Measurements from ENCODE around the gene LONP1.

Gene LONP1

DNA sequence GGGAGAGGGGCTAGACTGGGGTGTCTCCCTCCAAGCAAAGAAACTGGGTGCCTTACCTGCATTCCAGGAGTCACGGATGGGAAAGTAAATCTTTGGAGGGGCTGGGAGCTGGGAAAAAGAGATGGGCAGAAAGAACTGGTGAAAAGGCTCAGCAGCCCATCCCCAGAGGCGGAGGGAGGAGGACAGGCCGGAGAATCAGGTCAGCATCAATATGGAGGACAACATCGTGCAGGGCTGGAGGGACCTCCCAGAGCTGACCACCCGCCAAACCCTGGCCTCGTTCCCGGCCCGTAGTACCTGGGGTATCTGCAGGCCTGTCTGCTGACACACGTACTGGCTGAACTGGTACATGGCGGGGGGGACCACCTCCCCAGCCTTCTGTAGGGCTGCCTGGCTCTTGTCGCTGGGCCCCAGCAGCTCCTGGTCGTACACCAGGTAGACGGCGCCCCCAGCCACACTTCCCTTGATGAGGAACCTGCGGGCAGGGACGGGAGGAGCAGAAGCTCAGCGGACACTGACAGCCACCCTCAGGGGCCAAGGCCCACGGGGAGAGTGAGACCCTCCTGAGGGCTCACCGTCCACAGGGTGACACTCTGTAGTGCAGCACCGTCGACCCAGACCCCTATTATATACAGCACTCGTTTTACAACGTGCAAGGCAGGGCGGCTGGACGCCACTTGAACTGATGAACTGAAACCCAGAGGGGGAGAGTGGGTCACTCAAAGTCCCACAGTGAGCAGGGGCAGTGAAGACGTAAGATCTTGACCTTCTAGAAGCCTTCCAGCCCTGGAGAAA is 40.5 kb downstream of the LONP1 start:
- no peak for DNase-seq (ENCODE audit: low read depth)

DNA sequence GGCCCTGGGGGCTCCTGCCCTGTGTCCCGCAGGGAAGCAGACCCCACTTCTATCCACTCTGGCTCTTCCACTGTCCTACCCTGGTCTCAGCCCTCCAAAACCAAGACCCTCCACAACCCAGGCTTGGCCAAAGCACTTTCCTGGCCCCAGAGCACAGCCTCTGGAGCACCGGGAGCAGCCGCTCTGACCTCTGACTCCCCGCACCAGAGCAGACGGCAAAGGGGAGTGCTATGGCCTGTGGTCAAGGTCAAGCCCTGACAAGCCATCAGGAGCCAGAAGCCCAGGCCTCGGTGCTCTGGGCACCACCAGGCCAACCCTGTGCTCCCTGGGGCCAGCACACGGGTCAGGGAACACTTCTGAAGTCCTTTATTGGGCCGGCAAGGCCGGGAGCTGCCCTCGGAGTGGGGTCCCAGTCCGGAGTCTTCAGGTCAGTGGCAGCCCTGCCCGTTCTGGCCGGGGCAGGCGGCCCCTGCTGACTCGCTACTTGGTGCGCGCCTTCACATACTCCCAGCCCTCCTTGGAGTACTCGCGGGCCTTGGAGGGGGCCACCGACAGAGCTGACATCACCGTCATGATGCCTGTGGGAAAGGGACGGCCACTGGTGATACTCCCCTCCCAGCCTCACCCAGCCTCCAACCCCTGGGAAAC is 41.8 kb downstream of the LONP1 start:
- DNase-seq (ENCODE audit: low read depth) = no peak

DNA sequence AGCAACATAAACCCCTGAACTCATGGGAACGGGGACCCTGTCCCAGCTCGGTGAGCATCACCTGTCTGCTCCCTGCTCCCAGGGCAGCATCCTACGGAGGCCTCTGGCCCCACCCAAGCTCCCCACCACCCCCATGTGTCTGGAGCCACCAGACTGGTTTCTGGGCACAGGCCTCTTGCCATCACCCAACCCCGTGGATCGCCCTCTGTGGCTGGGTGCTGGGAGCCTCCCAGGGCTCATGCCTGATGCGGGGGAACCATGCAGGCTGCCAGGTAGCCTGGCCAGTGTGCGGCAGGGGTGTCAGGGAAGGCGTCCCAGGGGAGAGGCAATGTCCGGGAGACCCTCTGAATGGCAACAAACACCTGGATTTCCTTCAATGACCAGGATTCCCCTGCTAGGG is 42.4 kb downstream of the LONP1 start:
- DNase-seq (ENCODE audit: low read depth) = no peak

DNA sequence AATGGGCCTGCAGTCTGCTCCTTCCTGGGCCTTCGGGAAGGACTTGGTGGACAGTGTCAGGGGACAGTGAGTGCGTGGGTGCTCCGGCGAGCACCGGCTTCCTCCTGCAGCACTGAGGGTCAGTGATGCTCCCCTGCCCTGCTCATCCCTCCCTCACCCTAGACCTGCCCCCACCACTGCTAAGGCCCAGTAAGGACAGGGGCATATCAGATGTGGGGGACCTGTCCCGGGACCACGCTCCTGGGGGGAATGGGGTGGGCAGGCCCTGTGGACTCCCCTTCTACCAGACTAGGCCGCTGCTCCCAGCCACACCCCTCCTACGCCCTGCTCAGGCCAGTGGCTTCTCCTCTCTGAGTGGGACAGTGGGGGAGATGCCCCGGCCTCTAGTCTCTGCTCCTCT is 42.8 kb downstream of the LONP1 start:
- no peak for DNase-seq (ENCODE audit: low read depth)

DNA sequence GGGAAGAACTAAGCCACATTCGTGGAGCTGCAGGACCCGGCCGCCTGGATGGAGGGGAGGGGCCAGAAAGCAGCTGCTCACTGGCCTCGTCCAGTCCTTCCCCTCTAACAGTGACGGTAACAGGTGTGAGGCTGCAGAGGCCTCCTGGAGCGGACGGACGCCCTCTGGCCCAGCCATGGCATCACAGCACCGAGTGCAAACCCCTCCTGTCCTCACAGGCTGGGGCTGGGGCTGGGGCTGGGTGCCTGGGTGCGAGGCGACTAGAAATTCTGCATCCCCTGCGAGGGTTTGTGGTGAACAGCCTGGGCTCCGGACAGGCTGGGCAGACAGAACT is 43.2 kb downstream of the LONP1 start:
- DNase-seq (ENCODE audit: low read depth) = no peak

DNA sequence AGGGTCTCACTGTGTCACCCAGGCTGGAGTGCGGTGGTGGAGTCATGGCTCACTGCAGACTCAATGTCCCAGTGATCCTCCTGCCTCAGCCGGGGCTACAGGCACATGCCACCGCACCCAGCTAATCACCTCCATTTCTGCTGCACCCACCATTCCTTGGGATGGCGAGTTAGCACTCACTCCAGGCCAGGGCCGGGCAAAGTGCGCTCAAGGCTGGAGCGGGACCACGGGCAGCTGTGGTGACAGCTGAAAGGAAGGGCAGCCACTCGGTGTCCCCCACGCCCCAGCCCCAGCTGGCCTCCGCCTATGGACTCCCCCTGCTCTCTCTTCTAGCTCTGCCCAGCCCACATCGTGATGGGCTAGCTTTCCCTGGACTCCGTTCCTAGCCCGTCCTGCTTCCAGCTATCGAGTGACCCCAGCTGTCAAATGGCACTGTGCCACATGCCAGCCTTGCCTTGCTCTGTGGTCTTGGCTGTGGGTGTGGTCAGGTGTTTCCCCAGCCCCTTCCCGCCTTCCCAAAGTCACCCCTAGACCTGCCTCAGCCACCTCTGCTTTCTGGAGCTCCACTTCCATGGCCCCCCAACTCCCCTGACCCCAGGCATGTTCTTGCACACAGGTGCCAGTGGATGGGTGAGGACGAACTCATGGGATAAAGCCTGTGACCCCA is 43.7 kb downstream of the LONP1 start:
- DNase-seq (ENCODE audit: low read depth) = no peak

DNA sequence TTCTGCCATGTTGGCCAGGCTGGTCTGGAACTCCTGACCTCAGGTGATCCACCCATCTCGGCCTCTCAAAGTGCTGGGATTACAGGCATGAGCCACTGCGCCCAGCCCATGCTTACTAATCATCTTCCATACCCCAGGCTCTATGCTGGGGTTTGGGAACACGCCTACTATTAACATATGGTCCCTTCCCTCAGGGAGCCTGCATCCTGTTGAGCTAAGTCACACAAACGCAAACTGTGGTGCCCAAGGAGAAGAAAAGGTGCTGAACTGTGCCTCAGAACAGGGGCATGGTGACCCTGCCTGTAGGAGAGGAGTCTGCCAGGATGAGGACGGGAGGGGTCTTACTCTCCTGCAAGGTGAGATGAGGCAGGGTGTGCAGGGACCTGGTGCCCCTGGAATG is 45.2 kb downstream of the LONP1 start:
- no peak for DNase-seq (ENCODE audit: low read depth)

DNA sequence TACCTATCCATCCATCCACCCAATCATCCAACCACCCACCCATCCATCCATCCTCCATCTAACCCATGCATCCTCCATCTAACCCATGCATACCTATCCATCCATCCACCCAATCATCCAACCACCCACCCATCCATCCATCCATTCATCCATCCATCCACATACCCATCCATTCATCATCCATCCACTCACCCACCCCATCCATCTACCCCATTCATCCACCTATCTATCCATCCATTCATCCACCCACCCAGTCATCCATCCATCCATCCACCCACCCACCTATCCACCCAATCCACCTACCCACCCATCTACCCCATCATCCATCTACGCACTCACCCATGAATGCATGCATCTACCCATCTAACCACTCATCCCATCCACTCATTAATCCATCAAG is 46.2 kb downstream of the LONP1 start:
- DNase-seq (ENCODE audit: low read depth) = no peak

DNA sequence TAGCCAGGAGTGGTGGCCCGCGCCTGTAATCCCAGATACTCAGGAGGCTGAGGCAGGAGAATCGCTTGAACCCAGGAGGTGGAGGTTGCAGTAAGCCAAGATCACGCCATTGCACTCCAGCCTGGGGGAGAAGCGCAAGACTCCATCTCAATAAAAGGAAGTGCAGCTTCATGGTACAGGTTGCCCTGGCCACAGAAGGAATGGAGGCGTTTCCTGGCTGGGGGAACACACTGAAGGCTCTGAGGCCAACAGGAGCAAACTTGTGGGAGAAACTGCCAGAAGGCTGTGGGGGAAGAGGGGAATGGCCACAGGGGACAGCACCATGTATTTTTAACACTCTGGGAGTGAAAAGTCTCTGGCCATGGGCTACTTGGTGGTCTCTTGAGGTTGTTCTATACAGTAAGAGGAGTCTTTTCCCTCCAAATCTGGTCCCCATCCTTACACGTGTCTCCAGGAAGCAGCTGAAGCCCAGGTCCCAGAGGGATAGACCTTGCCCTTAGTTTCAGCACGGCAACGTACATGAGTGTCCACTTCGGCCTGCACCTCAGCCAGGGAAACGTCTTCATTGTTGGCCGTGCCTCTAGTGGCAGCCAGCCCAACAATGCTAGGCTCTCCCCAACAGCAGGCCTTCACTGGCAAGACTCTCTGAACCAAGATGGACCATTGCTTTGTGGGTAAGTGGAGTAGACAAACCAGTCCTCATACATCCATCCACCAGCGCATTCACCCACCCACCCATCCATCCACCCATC is 47.1 kb downstream of the LONP1 start:
- no peak for DNase-seq (ENCODE audit: low read depth)

DNA sequence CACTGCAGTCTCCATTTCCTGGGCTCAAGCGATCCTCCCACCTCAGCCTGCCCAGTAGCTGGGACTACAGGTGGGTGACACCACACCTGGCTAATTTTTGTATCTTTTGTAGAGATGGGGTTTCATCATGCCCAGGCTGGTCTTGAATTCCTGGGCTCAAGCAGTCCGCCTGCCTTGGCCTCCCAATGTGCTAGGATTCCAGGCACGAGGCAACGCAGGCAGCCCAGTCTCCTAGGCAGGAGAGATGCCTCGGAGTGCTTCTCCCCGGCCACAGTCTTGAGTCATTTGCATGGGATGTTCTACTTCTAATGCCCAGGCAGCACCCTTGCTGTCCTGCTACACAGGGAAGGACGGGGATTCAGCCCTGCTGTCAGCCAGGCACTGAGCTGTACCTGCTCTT is 48.3 kb downstream of the LONP1 start:
- no peak for DNase-seq (ENCODE audit: low read depth)

DNA sequence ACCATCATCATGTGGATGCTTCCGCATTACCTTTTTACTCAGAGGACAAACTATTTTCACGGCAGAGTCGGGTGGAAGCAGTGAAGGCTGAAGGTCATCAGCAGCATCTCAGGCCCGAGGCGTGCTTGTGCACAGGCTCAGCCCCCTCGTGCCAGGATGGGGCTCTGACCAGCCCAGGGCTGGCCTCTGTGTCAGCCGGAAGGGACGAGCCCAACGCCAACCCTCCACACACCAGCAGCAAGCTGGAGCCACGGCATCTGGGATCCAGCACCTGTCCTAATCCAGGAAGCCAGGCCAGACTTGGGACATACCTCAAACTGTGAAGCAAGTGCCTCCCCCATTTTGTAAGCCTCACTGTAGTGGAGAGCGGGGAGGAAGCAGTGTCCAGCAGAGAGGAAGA is 50.7 kb downstream of the LONP1 start:
- no peak for DNase-seq (ENCODE audit: low read depth)

DNA sequence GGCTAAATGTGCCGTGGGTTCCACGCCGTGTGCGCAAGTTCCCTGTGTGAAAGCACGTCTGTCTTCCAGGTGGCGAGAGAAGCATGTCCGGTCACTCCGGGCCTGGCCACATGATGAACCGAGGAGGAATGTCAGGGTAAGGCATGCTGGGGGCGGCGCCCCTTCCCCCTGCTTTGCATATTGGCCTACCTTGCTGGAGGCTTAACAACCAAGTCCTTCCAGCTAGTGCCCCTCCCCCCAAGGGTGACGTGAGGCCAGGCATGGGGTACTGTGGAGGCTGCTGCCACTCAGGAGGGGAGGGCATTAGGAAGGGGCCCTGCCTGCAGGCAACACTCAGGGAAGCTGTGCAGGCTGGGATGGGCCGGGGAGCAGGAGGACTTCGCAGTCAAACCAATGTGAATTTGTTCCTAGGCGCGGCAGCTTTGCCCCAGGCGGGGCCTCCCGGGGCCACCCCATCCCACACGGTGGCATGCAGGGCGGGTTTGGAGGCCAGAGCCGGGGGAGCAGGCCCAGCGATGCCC is 52.1 kb downstream of the LONP1 start:
- no peak for DNase-seq (ENCODE audit: low read depth)

DNA sequence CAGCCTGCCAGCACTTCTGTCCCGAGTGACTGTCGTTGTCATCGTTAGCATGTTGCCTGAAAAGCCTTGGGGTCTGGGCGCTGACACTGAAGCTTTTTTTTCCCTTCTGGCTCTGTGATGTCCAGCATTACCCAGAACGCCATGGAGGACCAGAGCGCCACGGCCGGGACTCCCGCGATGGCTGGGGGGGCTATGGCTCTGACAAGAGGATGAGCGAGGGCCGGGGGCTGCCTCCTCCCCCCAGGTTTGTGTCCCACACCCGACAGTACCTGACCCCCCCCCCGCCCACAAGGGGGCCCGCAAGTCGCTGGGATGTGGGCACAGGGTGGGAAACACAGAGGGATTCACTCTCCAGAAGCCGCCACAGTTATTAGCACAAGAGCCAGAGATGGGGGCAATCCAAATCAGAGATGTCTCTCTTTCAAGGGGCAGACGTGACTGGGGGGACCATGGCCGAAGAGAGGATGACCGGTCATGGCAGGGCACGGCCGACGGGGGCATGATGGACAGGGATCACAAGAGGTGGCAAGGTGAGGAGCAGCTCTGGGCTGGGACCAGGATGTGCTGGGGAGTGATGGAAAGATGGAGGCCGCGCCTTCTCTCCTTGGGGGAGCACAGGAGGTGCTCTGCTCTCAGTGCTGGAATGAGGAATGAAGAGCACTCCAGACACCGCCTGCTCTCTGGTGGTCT is 52.9 kb downstream of the LONP1 start:
- DNase-seq (ENCODE audit: low read depth) = no peak

DNA sequence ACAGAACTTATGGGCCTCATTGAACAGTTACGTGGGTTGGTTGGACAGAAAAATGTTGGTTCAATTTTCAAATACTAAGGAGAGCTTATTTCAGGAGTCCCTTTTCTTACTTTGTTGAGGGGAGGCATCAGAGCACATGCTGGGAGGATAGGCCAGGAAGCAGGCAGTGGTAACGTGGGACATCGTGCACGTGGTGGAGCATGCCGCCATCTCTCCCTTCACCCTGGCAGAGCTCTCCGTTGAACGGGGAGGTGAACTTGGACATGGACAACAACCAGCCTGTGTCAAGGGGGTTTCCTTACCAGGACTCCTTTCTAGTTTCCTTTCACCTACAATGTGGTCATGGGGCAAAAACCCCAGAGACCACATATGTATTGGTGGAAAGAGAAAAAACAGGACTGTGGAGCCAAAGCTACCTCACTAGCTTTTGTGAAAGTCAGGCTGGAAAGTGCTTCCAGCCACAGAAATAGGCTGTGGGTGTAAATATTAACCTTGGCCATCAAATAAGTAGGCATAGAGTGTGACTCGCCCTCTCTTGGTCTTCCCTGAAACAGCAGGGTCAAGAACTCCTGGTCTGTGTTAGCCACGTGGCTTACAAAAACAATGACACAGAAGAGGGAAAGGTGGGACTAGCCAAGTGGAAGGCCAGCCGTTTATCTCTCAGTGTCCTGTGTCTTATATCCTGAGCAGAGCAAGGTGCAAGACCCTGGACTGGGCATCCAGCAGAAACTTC is 54.0 kb downstream of the LONP1 start:
- DNase-seq (ENCODE audit: low read depth) = no peak

DNA sequence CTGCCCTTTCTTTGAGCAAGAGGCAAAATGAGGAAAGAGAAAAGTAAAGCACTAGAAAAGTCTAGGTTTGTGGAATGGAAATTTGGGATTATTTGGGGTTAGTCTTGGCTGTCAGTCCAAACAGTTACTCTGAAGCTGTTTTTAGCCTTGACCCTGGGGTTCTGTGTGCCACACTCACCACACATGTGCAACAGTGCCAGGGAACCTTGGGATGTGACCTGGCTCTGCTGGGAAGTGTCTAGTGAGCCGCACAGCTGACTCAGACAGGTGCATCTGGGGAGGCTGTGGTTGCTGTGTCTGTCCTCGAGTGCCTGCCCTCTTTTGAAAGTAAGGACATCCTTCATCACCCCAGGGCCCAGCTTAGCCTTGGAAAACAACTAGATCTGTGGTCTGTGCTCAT is 55.4 kb downstream of the LONP1 start:
- DNase-seq (ENCODE audit: low read depth) = no peak

DNA sequence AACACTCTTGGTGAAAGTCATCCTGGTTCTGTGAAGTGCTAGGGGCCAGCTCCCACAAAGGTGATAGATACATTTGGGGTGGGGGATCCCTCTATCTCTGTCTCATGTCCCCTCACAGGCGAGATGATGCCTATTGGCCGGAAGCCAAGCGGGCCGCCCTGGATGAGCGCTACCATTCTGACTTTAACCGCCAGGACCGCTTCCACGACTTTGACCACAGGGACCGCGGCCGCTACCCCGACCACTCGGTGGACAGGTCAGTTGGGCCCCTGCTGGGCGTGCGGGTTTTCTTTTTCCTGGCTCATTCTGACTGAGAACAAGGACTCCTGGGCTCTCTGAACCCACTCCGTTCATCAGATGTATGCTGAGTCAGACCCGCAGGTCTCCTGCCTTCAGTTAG is 56.0 kb downstream of the LONP1 start:
- no peak for DNase-seq (ENCODE audit: low read depth)

DNA sequence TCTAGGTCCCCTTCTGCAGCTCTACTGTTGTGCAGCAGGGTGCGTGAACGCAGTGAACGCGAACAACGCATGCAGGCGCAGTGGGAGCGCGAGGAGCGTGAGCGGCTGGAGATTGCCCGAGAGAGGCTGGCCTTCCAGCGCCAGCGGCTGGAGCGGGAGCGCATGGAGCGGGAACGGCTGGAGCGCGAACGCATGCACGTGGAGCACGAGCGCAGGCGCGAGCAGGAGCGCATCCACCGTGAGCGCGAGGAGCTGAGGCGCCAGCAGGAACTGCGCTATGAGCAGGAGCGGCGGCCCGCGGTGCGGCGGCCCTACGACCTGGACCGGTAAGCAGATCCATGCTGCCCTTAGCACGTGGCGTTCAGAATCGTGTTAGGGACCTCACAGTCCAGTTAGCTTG is 58.5 kb downstream of the LONP1 start:
- DNase-seq (ENCODE audit: low read depth) = no peak

DNA sequence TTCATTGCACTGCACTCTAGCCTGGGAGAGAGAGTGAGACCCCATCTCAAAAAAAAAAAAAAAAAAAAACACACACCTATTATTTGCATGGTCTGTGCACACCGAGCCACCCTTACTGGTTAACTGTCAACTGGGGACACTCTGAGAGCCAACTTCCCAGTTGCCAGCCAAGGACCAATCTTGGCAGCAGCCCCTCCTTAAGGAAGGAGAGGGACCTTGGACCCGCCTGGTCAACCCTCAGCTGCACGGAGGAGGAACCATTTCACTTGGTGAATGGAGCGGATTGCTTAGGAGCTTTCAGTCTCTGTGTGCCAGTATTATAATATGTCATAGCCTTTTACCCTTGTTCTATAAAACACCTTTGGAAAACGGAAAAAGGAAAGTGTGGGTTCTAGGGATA is 64.5 kb downstream of the LONP1 start:
- DNase-seq (ENCODE audit: low read depth) = no peak

DNA sequence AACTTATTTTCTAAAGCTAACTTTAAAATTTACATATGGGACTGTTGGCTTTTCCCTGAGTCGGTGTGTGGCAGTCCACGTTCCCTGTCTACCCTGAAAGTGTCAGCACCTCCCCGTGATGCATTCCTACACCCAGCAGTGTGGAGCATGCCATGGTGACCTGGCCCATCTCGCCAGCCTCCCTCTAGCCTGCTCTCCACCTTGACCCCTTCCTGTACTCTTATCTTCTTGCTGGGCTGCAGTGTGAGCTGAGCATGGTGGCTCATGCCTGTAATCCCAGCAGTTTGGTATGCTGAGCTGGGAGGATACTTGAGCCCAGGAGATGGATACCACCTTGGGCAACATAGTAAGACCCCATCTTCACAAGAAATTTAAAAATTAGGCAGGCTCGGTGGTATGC is 65.0 kb downstream of the LONP1 start:
- no peak for DNase-seq (ENCODE audit: low read depth)

DNA sequence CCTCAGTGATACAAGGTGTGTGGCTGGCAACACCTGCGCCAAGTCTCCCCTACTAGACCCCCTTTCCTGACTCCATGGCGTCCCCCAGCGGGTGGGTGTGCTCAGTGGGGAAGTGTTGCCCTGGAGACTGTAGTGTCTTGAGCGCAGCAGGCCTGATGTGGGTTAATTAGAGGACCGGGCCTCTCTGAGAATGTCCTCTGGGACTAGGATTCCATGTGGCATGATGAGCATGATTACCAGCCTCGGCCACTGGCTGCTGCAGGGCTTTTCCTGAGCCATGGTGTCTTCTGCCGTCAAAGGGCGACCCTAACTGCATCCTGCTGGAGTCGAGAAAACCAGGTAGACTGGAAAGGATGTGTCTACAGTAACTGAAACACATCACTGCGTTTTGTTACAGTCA is 67.7 kb downstream of the LONP1 start:
- no peak for DNase-seq (ENCODE audit: low read depth)

DNA sequence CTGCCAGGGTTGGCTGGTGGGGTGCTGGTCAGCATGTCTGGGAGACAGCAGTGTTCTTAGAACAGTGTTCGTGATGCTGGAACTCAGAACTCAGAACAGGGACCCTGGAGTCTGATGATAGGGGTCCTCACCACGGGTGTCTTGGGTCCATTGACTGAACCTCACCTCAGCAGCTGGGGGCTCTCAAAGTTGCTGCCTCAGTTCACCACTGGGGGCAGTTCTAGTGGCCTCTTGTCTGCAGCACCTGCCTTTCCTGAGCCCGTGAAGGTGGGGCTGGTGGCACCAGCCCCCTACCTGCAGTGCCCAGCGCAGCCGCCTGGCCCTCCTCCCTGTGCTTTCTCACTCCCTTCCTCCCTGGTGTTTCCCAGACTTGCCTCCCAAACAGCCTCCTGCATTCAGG is 68.6 kb downstream of the LONP1 start:
- no peak for DNase-seq (ENCODE audit: low read depth)

Measured in stimulated activated CD8-positive, alpha-beta memory T cell treated with anti-CD3 and anti-CD28 coated beads, Interleukin-12 subunit alpha, Interleukin-12 subunit beta, amount 100 ng/mL, for 4 hours (primary cell).